Measurements from ENCODE around the gene KNOP1.
"Not testable (repeated sequence)": the region's sequence is repeated elsewhere in the genome, so short reads cannot be mapped to it uniquely, and the experiment has no call there.

The KNOP1 gene

GRCh38 chr16:19743816-19744159 is 25.8 kb upstream of the KNOP1 start:
- no peak for DNase-seq (ENCODE audit: low spot score)

DNA sequence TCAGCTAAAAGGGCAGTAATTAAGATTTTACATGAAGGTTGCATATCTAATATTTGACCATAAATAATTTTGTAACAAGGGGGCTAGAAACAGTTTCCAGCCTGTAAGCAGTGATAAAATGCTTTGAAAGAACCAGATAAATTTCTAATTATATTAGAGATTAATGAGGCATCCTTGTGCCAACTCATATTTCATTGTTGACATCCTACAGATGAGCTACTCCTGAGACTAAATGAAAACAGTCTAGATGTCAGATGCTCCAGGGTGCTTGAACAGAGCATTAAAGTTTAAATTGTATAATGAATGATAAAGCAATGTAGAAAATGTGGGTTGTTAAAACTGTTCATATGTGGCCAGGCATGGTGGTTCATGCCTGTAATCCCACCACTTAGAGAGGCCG is 23.3 kb upstream of the KNOP1 start:
- no peak for DNase-seq (ENCODE audit: low spot score)

DNA sequence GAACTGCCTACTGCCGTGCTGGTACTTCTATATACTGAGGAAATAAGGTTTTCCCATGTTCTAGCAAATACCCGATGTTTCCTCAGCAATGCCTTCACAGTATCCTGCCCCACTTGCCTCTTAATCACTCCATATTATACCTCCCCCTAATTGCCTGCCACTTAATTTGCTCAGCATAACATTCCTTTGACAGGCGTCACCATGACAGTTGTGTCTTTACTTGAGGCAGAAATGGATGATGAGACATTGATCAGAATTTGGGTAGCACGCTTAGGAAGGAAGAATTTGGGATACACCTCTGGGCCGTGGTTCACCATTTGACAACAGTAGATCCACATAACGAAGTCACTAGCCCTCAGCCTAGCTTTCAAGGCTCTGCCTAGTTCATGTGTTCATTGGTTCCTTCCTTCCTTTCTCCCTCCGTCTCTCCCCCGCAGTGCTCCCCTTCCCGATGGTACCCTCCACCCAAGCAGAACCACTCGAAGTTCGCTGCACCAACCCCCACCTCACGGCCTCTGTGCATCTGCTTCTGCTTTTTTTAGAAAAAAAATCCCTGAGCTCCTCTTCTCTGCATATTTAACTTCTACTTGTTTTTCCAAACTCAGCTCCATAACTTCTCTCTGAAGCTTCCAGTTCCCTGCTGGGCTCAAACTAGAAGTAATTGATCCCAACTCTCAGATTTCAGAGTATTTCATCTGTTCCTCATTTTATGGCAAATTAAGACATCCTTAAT is 19.4 kb upstream of the KNOP1 start:
- no peak for DNase-seq (ENCODE audit: low spot score)

- DNase-seq (ENCODE audit: low spot score): no peak
Measured at GRCh38 chr16:19735074-19735867, 17.2 kb upstream of the KNOP1 start.

- no peak for DNase-seq (ENCODE audit: low spot score)
Measured at GRCh38 chr16:19733551-19733950, 15.5 kb upstream of the KNOP1 start.

GRCh38 chr16:19728636-19728965 is 10.6 kb upstream of the KNOP1 start:
- DNase-seq (ENCODE audit: low spot score): no peak

GRCh38 chr16:19722981-19723380 is 5.0 kb upstream of the KNOP1 start:
- DNase-seq (ENCODE audit: low spot score): no peak

DNA sequence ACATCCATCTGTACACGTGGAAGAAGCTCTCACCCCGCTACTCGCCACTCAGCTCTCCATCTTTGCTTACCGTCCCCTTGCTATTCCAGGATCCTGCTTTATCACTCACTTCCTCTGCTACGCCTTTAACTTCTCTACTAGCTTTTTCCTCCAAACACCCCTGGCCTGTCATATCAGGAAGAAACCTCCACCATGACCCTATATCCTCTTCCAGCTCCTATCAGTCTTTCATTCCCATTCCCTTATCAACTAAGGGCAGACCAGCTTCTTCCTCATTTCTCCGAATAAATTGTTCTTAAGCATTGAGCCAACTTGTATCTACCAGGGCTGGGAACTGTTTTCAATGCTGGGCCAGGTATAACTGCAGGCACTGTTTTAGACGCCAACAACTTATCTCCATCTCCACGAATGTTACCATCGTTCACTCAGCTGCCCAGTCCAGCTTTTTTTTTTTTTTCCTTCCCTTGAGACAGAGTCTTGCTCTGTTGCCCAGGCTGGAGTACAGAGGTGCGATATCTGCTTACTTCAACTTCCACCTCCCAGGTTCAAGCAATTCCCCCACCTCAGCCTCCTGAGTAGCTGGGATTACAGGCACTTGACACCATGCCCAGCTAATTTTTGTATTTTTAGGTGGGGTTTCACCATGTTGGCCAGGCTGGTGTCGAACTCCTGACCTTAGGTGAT is 4.4 kb upstream of the KNOP1 start:
- no peak for DNase-seq (ENCODE audit: low spot score)

GRCh38 chr16:19718624-19718965 is 568 bp upstream of the KNOP1 start:
- no peak for DNase-seq (ENCODE audit: low spot score)

DNA sequence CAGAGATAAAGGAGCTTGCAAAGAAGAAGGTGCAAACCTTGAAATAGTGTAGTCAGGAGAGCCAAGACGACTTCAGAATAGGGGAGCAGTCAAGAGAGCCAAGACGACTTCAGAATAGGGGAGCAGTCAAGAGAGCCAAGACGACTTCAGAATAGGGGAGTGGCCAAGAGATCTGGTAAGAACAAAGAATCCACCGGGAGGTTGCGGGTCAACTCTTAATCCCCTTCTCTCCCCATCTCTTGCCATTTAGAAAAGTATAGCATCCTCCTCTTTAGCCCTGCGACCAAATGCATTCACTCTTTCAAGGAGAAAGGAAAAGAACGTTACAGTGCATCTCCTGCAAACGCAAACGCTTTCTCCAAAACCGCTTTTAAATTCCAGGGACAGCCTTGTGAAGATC is 713 bp downstream of the KNOP1 start:
- no peak for DNase-seq (ENCODE audit: low spot score)

DNA sequence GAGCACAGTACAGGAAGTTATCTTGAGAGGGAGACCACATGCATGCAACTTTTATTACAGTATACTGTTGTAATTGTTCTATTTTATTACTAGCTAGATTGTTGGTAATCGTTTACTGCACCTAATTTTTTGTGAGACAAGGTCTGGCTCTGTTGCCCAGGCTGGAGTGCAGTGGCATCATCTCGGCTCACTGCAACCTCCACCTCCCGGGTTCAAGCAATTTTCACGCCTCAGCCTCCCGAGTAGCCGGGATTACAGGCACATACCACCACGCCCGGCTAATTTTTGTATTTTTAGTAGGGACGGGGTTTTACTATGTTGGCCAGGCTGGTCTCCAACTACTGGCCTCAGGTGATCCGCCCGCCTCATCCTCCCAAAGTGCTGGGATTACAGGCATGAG is 1.3 kb downstream of the KNOP1 start:
- DNase-seq (ENCODE audit: low spot score): not testable (repeated sequence)

GRCh38 chr16:19716183-19716582 is 1.8 kb downstream of the KNOP1 start:
- no peak for DNase-seq (ENCODE audit: low spot score)

GRCh38 chr16:19715566-19715965 is 2.5 kb downstream of the KNOP1 start:
- no peak for DNase-seq (ENCODE audit: low spot score)

- no peak for DNase-seq (ENCODE audit: low spot score)
Measured at GRCh38 chr16:19713697-19714096, 4.3 kb downstream of the KNOP1 start.

- DNase-seq (ENCODE audit: low spot score): no peak
Measured at GRCh38 chr16:19712418-19713058, 5.5 kb downstream of the KNOP1 start.

- DNase-seq (ENCODE audit: low spot score): no peak
Measured at GRCh38 chr16:19711643-19712042, 6.4 kb downstream of the KNOP1 start.

- DNase-seq (ENCODE audit: low spot score): no peak
Measured at GRCh38 chr16:19710991-19711545, 7.0 kb downstream of the KNOP1 start.

GRCh38 chr16:19710191-19710908 is 7.7 kb downstream of the KNOP1 start:
- DNase-seq (ENCODE audit: low spot score): no peak

DNA sequence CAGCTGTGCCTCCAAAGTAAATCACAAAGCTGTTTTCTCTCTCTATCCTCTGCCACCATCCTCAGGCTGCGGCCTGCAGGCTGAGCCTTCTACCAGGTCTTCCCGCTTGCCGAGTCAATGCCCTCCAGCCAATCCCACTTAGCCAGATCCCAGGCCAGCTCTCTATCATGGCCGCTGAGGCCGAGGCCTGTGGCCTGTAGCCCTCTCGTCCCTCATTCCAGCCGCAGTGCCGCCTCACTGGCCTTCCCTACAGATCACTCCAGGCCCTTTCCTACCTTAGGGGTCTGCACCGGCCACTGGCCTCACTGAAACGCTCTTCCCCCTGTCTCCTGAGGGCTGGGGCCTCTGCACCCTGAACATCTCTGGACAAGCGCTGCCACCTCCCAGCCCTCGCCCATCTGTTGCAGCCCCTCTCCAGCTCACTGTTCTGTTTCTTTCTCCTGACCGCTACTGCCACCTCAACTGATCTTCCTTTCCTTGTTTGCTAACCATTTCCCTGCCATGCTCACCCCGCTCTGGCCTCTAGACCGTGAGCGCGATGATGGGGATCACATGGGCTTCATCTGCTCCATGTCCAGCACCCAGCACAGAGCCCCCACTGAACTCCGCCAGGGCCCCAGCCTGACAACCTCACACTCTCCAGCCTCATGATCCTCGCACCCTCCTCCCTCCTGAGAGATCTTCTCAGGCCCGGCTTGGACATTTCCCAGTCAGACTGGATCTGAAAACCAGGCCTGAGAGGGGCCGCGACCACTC is 8.5 kb downstream of the KNOP1 start:
- no peak for DNase-seq (ENCODE audit: low spot score)

DNA sequence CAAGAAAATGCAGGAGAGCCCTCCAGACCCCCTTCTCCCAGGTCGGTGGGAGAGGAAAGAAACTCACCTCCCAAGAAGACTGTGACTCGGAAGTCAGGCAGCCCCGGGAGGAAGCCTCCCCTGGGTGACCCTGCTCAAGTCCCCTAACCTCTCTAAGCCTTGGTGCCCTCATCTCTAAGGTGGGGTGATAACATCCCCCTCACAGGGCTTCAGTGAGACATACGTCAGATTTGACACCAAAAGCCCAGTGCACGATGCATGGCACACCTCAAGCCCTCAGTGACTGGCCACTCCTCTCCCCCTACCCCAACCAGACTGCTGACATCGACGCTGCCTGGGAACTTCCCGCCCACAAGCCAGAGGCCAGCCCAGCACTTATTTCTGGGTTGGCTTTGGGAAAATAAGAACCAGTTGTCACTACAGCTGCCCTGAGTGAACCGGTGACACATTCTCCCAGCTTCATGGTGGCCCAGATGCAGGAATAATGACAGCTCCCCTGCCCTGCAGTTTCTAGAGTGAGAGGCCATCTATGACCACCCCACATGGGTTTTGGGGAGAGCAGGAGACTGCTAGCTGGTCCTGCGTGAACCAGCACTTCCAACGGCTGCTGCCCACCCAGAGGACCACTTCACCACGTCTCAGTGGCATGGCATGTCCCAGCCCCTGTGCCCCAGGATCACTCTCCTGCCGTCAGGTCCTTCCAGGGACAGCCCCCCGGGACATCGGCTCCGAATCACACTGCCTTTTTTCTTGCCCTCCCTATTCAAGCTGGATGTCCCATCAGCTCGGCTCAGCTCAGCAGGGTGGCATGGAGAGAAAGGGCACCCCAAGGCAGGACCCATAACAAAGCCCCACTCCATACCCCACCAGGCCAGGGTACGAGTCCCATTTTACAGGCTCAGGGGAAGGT is 9.5 kb downstream of the KNOP1 start:
- DNase-seq (ENCODE audit: low spot score): no peak
